Activated CD8-positive, alpha-beta memory T cell treated with anti-CD3 and anti-CD28 coated beads, Interleukin-2, amount 10 ng/mL, durations not matched to agents 7 days and 5 days (primary cell): ENCODE data around the gene CPEB4. TPM values are rescaled to one million over a fixed set of nuclear protein-coding genes. Genes with fewer than 3 reads are reported as not detected.
A peak's percentile ranks its signal among the peaks of the same experiment; 100 is the strongest.

Experiments used
- ATAC-seq: fragments of 150-1000 bp; cut with Tn5 transposase; one replicate; pipeline ENCODE4 v1.10.0; 2021; ENCODE audit warnings: moderate library complexity
- CTCF ChIA-PET: fragments of 350-600 bp; sonication (Branson Sonifier 250); formaldehyde crosslinking; loops from one replicate; lab custom pipeline; 2021; ENCODE audit warnings: antibody characterized with exemption; lab: Charles Lee
- DNase-seq: peaks from one replicate; pipeline ENCODE4 v3.0.0-alpha.2; 2020
- H3K27ac Mint-ChIP-seq: one replicate; pipeline ENCODE4 v1.8.0; 2021; ENCODE audit warnings: mild to moderate bottlenecking, mixed read lengths
- H3K27me3 Mint-ChIP-seq: one replicate; pipeline ENCODE4 v1.8.0; 2021; ENCODE audit warnings: mixed read lengths
- H3K36me3 Mint-ChIP-seq: one replicate; pipeline ENCODE4 v1.8.0; 2021; ENCODE audit warnings: mild to moderate bottlenecking, mixed read lengths
- H3K4me1 Mint-ChIP-seq: one replicate; pipeline ENCODE4 v1.8.0; 2021; ENCODE audit warnings: mixed read lengths
- H3K4me3 Mint-ChIP-seq: one replicate; pipeline ENCODE4 v1.8.0; 2021; ENCODE audit warnings: mild to moderate bottlenecking, moderate library complexity, mixed read lengths
- H3K9me3 Mint-ChIP-seq: one replicate; pipeline ENCODE4 v1.8.0; 2022; ENCODE audit warnings: low read depth, mixed read lengths
- total RNA-seq, 2 experiments: library from RNA; stranded (reverse); gene quantifications; one replicate each; pipeline ENCODE4 v1.2.3, GENCODE V29; 2021

CPEB4 gene
- total RNA-seq, 2 experiments from 2014 or later, result 12.5 to 15.8 TPM

- no peak overlapping the region for H3K4me3 Mint-ChIP-seq
- DNase-seq (peak; percentile 42), ATAC-seq (peak; percentile 45)
- no peak overlapping the region for H3K27ac Mint-ChIP-seq
- H3K4me1 Mint-ChIP-seq, result peaks cover 11% of the 10 kb centered on the region
- CTCF ChIA-PET, result no interaction called here
- no peaks in the 10 kb centered on the region for H3K36me3 Mint-ChIP-seq
- peaks cover 5% of the 10 kb centered on the region for H3K9me3 Mint-ChIP-seq
- H3K27me3 Mint-ChIP-seq, result peaks cover 10% of the 10 kb centered on the region
Observed at GRCh38 chr5:173853370-173854131, 34.6 kb upstream of the CPEB4 start.

- H3K4me3 Mint-ChIP-seq, result no peak overlapping the region
- no peaks in the 10 kb centered on the region for H3K36me3 Mint-ChIP-seq
- H3K27ac Mint-ChIP-seq, result no peak overlapping the region
- no peak for ATAC-seq
- CTCF ChIA-PET, result interaction anchor here (0.9 to 1.3 kb wide), 2 partner anchors 28 to 68 kb away, joined by 3 read pairs; no protein-coding TSS in a partner anchor
- H3K27me3 Mint-ChIP-seq, result peaks cover 10% of the 10 kb centered on the region
- H3K4me1 Mint-ChIP-seq, result peaks cover 11% of the 10 kb centered on the region
- no peak for DNase-seq
- peaks cover 2% of the 10 kb centered on the region for H3K9me3 Mint-ChIP-seq
Observed at GRCh38 chr5:173855162-173855994, 32.8 kb upstream of the CPEB4 start.

GRCh38 chr5:173855995-173856656, 32.0 kb upstream of the CPEB4 start:
- ATAC-seq, result no peak
- peaks cover 2% of the 10 kb centered on the region for H3K9me3 Mint-ChIP-seq
- CTCF ChIA-PET, result interaction anchor here (1.3 kb wide), 1 partner anchor 69 kb away, joined by 3 read pairs; no protein-coding TSS in a partner anchor
- no peak for DNase-seq
- H3K36me3 Mint-ChIP-seq, result no peaks in the 10 kb centered on the region
- H3K4me3 Mint-ChIP-seq, result no peak overlapping the region
- peaks cover 11% of the 10 kb centered on the region for H3K4me1 Mint-ChIP-seq
- peaks cover 4% of the 10 kb centered on the region for H3K27me3 Mint-ChIP-seq
- H3K27ac Mint-ChIP-seq, result no peak overlapping the region

- Mint-ChIP-seq H3K9me3 (no peaks in the 10 kb centered on the region), H3K36me3 (no peaks in the 10 kb centered on the region), H3K4me1 (peaks cover 11% of the 10 kb centered on the region), H3K27me3 (no peaks in the 10 kb centered on the region), H3K27ac (no peak overlapping the region), H3K4me3 (no peak overlapping the region)
- no peak for DNase-seq
- CTCF ChIA-PET, result no interaction called here
- ATAC-seq, result no peak
Observed at GRCh38 chr5:173857234-173857633, 30.9 kb upstream of the CPEB4 start.

- CTCF ChIA-PET, result no interaction called here
- no peak for ATAC-seq
- H3K36me3 Mint-ChIP-seq, result no peaks in the 10 kb centered on the region
Observed at GRCh38 chr5:173858021-173858669, 30.0 kb upstream of the CPEB4 start.

GRCh38 chr5:173858670-173859407, 29.3 kb upstream of the CPEB4 start:
- CTCF ChIA-PET, result interaction anchor here (1.3 kb wide), 1 partner anchor 114 kb away, joined by 4 read pairs; no protein-coding TSS in a partner anchor
- H3K36me3 Mint-ChIP-seq, result no peaks in the 10 kb centered on the region
- DNase-seq, result no peak

More at GRCh38 chr5:173858021-173858669, 30.0 kb upstream of the CPEB4 start:
- H3K27me3 Mint-ChIP-seq, result no peaks in the 10 kb centered on the region
- H3K4me1 Mint-ChIP-seq, result peaks cover 11% of the 10 kb centered on the region
- H3K9me3 Mint-ChIP-seq, result no peaks in the 10 kb centered on the region
- no peak for DNase-seq
- H3K4me3 Mint-ChIP-seq, result no peak overlapping the region
- no peak overlapping the region for H3K27ac Mint-ChIP-seq

GRCh38 chr5:173859408-173860159, 28.6 kb upstream of the CPEB4 start:
- Mint-ChIP-seq H3K4me3 (no peak overlapping the region), H3K36me3 (no peaks in the 10 kb centered on the region)
- CTCF ChIA-PET, result interaction anchor here (1.3 kb wide), 1 partner anchor 114 kb away, joined by 4 read pairs; no protein-coding TSS in a partner anchor

More at GRCh38 chr5:173858670-173859407, 29.3 kb upstream of the CPEB4 start:
- H3K4me1 Mint-ChIP-seq, result peaks cover 6% of the 10 kb centered on the region
- H3K9me3 Mint-ChIP-seq, result no peaks in the 10 kb centered on the region
- no peak overlapping the region for H3K27ac Mint-ChIP-seq
- H3K4me3 Mint-ChIP-seq, result no peak overlapping the region
- no peak for ATAC-seq
- no peaks in the 10 kb centered on the region for H3K27me3 Mint-ChIP-seq

GRCh38 chr5:173862047-173862477, 26.1 kb upstream of the CPEB4 start:
- no peaks in the 10 kb centered on the region for H3K36me3 Mint-ChIP-seq
- H3K4me1 Mint-ChIP-seq, result no peaks in the 10 kb centered on the region
- H3K27ac Mint-ChIP-seq, result no peak overlapping the region
- no peak for DNase-seq
- H3K9me3 Mint-ChIP-seq, result no peaks in the 10 kb centered on the region
- no peak overlapping the region for H3K4me3 Mint-ChIP-seq
- CTCF ChIA-PET, result no interaction called here
- ATAC-seq, result no peak
- H3K27me3 Mint-ChIP-seq, result no peaks in the 10 kb centered on the region

More at GRCh38 chr5:173859408-173860159, 28.6 kb upstream of the CPEB4 start:
- Mint-ChIP-seq H3K4me1 (peaks cover 2% of the 10 kb centered on the region), H3K9me3 (no peaks in the 10 kb centered on the region), H3K27me3 (no peaks in the 10 kb centered on the region), H3K27ac (no peak overlapping the region)
- no peak for DNase-seq
- no peak for ATAC-seq

- no peaks in the 10 kb centered on the region for H3K36me3 Mint-ChIP-seq
- H3K9me3 Mint-ChIP-seq, result no peaks in the 10 kb centered on the region
- ATAC-seq (no peak), DNase-seq (no peak)
- no peaks in the 10 kb centered on the region for H3K4me1 Mint-ChIP-seq
- H3K27ac Mint-ChIP-seq, result no peak overlapping the region
- no peak overlapping the region for H3K4me3 Mint-ChIP-seq
- CTCF ChIA-PET, result no interaction called here
- no peaks in the 10 kb centered on the region for H3K27me3 Mint-ChIP-seq
Observed at GRCh38 chr5:173863359-173863758, 24.8 kb upstream of the CPEB4 start.

- CTCF ChIA-PET, result no interaction called here
- H3K4me3 Mint-ChIP-seq, result no peak overlapping the region
- H3K27ac Mint-ChIP-seq, result no peak overlapping the region
- H3K36me3 Mint-ChIP-seq, result no peaks in the 10 kb centered on the region
- DNase-seq, result no peak
- no peaks in the 10 kb centered on the region for H3K27me3 Mint-ChIP-seq
- no peaks in the 10 kb centered on the region for H3K9me3 Mint-ChIP-seq
- no peaks in the 10 kb centered on the region for H3K4me1 Mint-ChIP-seq
- no peak for ATAC-seq
Observed at GRCh38 chr5:173864126-173865050, 23.8 kb upstream of the CPEB4 start.

- Mint-ChIP-seq H3K27me3 (no peaks in the 10 kb centered on the region), H3K27ac (no peak overlapping the region), H3K9me3 (no peaks in the 10 kb centered on the region), H3K4me1 (no peaks in the 10 kb centered on the region), H3K36me3 (no peaks in the 10 kb centered on the region), H3K4me3 (no peak overlapping the region)
- ATAC-seq (no peak), DNase-seq (no peak)
- CTCF ChIA-PET, result interaction anchor here (0.6 kb wide), 1 partner anchor 1819 kb away, joined by 3 read pairs; no protein-coding TSS in a partner anchor
Observed at GRCh38 chr5:173866243-173866857, 21.8 kb upstream of the CPEB4 start.
